IMR-90 (cell line): ENCODE measurements around the gene RAB31. TPM values are rescaled to one million over a fixed set of nuclear protein-coding genes. Genes with fewer than 3 reads are reported as not detected.

Source experiments
- ATAC-seq: fragments of 200-7000 bp; cut with Tn5 transposase; 2 replicates; pipeline ENCODE4 v1.9.1; 2020; ENCODE audit warnings: low read depth, mild to moderate bottlenecking, moderate library complexity
- BruUV-seq: library from RNA; stranded (reverse); fragments of 400-500 nt; replicated peaks from 2 replicates; lab custom pipeline; 2021; lab: Mats Ljungman, UMichigan
- CTCF ChIA-PET: fragments of 300-600 bp; formaldehyde crosslinking; extraction: SDS; loops from one replicate; lab custom pipeline; 2021; ENCODE audit warnings: antibody characterized with exemption; lab: Yijun Ruan, JAX
- POLR2A ChIA-PET: fragments of 300-600 bp; sonication (Branson Sonifier 250); formaldehyde crosslinking; loops from one replicate; lab custom pipeline; 2022; ENCODE audit warnings: antibody characterized with exemption; ENCODE audit not compliant: unreplicated experiment; lab: Charles Lee
- DNase-seq: peaks from one replicate; pipeline ENCODE4 v3.0.0; 2013
- H2AFZ ChIP-seq: replicated peaks from 2 replicates; pipeline ENCODE3; 2013; ENCODE audit warnings: low read length, mild to moderate bottlenecking; ENCODE audit not compliant: poor library complexity
- H2AK5ac ChIP-seq: 2 replicates; pipeline ENCODE4 v1.6.1; 2013; ENCODE audit warnings: low read depth, low read length, inconsistent platforms
- H2AK9ac ChIP-seq: replicated peaks from 2 replicates; pipeline ENCODE3; 2013; ENCODE audit warnings: mild to moderate bottlenecking, low read depth, low read length, moderate library complexity; ENCODE audit not compliant: poor library complexity
- H2BK120ac ChIP-seq: 2 replicates; pipeline ENCODE4 v1.6.1; 2013; ENCODE audit warnings: low read depth, low read length, inconsistent platforms
- H2BK15ac ChIP-seq: 3 replicates; pipeline ENCODE4 v1.6.1; 2013; ENCODE audit warnings: low read depth, low read length, inconsistent platforms
- H2BK20ac ChIP-seq: 2 replicates; pipeline ENCODE4 v1.6.1; 2013; ENCODE audit warnings: low read depth, mild to moderate bottlenecking, inconsistent platforms, low read length, moderate library complexity
- H2BK5ac ChIP-seq: 2 replicates; pipeline ENCODE4 v1.6.1; 2013; ENCODE audit warnings: mild to moderate bottlenecking, low read depth, low read length, inconsistent platforms; ENCODE audit not compliant: poor library complexity, severe bottlenecking
- H3K14ac ChIP-seq: replicated peaks from 2 replicates; pipeline ENCODE4 v1.6.1; 2013; ENCODE audit warnings: low read depth, low read length, inconsistent platforms
- H3K18ac ChIP-seq: 2 replicates; pipeline ENCODE4 v1.6.1; 2013; ENCODE audit warnings: low read depth, low read length, control low read depth
- H3K23ac ChIP-seq: 2 replicates; pipeline ENCODE4 v1.6.1; 2013; ENCODE audit warnings: low read depth, low read length, inconsistent platforms
- H3K27ac ChIP-seq: 2 replicates; pipeline ENCODE4 v1.5.1; 2013; ENCODE audit warnings: mild to moderate bottlenecking, control low read depth, low read length; ENCODE audit not compliant: insufficient read depth
- H3K27me3 ChIP-seq: 2 replicates; pipeline ENCODE4 v1.6.1; 2013; ENCODE audit warnings: low read length; ENCODE audit not compliant: control insufficient read depth, insufficient read depth
- H3K36me3 ChIP-seq: 2 replicates; pipeline ENCODE4 v1.6.1; 2013; ENCODE audit warnings: low read length, mixed read lengths; ENCODE audit not compliant: control insufficient read depth, insufficient read depth
- H3K4ac ChIP-seq: 2 replicates; pipeline ENCODE4 v1.6.1; 2013; ENCODE audit warnings: low read depth, low read length, inconsistent platforms
- H3K4me1 ChIP-seq: 2 replicates; pipeline ENCODE4 v1.6.1; 2013; ENCODE audit warnings: low read length, mixed read lengths; ENCODE audit not compliant: control insufficient read depth, insufficient read depth
- H3K4me2 ChIP-seq: 2 replicates; pipeline ENCODE4 v1.6.1; 2013; ENCODE audit warnings: low read depth, mild to moderate bottlenecking, control low read depth, low read length, moderate library complexity
- H3K4me3 ChIP-seq: 2 replicates; pipeline ENCODE4 v1.5.1; 2013; ENCODE audit warnings: low read depth, mild to moderate bottlenecking, control low read depth, low read length, moderate library complexity; ENCODE audit not compliant: insufficient read depth
- H3K56ac ChIP-seq: 2 replicates; pipeline ENCODE4 v1.6.1; 2013; ENCODE audit warnings: low read length, inconsistent platforms; ENCODE audit not compliant: insufficient read depth; ENCODE audit errors: extremely low read depth
- H3K79me1 ChIP-seq, 2 experiments: 2 replicates each; pipeline ENCODE4 v1.6.1; 2013; ENCODE audit warnings: low read length in 2 of 2, inconsistent platforms in 1 of 2, low read depth in 1 of 2
- H3K9ac ChIP-seq: 2 replicates; pipeline ENCODE4 v1.6.1; 2013; ENCODE audit warnings: low read depth, low read length, control low read depth
- H3K9me1 ChIP-seq: 2 replicates; pipeline ENCODE4 v1.6.1; 2013; ENCODE audit warnings: low read length, inconsistent platforms; ENCODE audit not compliant: insufficient read depth
- H3K9me3 ChIP-seq: 2 replicates; pipeline ENCODE4 v1.6.1; 2013; ENCODE audit warnings: low read length; ENCODE audit not compliant: control insufficient read depth, insufficient read depth
- H4K20me1 ChIP-seq: 2 replicates; pipeline ENCODE4 v1.6.1; 2013; ENCODE audit warnings: low read length, inconsistent platforms; ENCODE audit not compliant: insufficient read depth
- H4K5ac ChIP-seq: 2 replicates; pipeline ENCODE4 v1.6.1; 2013; ENCODE audit warnings: mild to moderate bottlenecking, low read depth, low read length, control low read depth
- H4K8ac ChIP-seq, 2 experiments: 2 replicates each; pipeline ENCODE4 v1.6.1; 2013; ENCODE audit warnings: low read depth in 2 of 2, low read length in 2 of 2, control low read depth in 1 of 2, inconsistent platforms in 1 of 2
- H4K91ac ChIP-seq: 2 replicates; pipeline ENCODE4 v1.6.1; 2013; ENCODE audit warnings: low read depth, low read length, inconsistent platforms; ENCODE audit not compliant: insufficient read depth
- BHLHE40 ChIP-seq: fragments of 150-350 bp; IDR thresholded peaks from 2 replicates; pipeline ENCODE4 v1.6.1; 2016; ENCODE audit warnings: mild to moderate bottlenecking, low read depth, low read length
- CEBPB ChIP-seq: IDR thresholded peaks from 2 replicates; pipeline ENCODE4 v1.6.1; 2012; ENCODE audit warnings: low read depth, low read length, improper control_type of control experiment
- CHD1 ChIP-seq: IDR thresholded peaks from 2 replicates; pipeline ENCODE4 v1.6.1; 2012; ENCODE audit warnings: low read depth, low read length, improper control_type of control experiment
- FOS ChIP-seq: fragments of 150-350 bp; IDR thresholded peaks from 2 replicates; pipeline ENCODE4 v1.6.1; 2016; ENCODE audit warnings: low read depth, low read length
- MAFK ChIP-seq: IDR thresholded peaks from 2 replicates; pipeline ENCODE4 v1.6.1; 2012; ENCODE audit warnings: low read depth, low read length, improper control_type of control experiment
- MXI1 ChIP-seq: IDR thresholded peaks from 2 replicates; pipeline ENCODE4 v1.6.1; 2012; ENCODE audit warnings: low read depth, mild to moderate bottlenecking, low read length, moderate library complexity, borderline replicate concordance
- NFE2L2 ChIP-seq: fragments of 150-350 bp; IDR thresholded peaks from 2 replicates; pipeline ENCODE4 v1.6.1; 2016; ENCODE audit warnings: low read depth, mild to moderate bottlenecking, low read length
- POLR2A ChIP-seq: IDR thresholded peaks from 2 replicates; pipeline ENCODE4 v1.6.1; 2012; ENCODE audit warnings: mild to moderate bottlenecking, low read depth, low read length
- RAD21 ChIP-seq: IDR thresholded peaks from 2 replicates; pipeline ENCODE4 v1.6.1; 2012; ENCODE audit warnings: low read length, improper control_type of control experiment
- RCOR1 ChIP-seq: IDR thresholded peaks from 2 replicates; pipeline ENCODE4 v1.6.1; 2012; ENCODE audit warnings: mild to moderate bottlenecking, low read length, improper control_type of control experiment; ENCODE audit not compliant: insufficient replicate concordance
- RFX5 ChIP-seq: IDR thresholded peaks from 2 replicates; pipeline ENCODE4 v1.8.0; 2012; ENCODE audit warnings: low read depth, mild to moderate bottlenecking, low read length, moderate library complexity
- SMC3 ChIP-seq: fragments of 150-350 bp; IDR thresholded peaks from 2 replicates; pipeline ENCODE4 v1.6.1; 2016; ENCODE audit warnings: low read depth, mild to moderate bottlenecking, antibody characterized with exemption, low read length, moderate library complexity
- USF2 ChIP-seq: fragments of 150-350 bp; IDR thresholded peaks from 2 replicates; pipeline ENCODE4 v1.6.1; 2017; ENCODE audit warnings: mild to moderate bottlenecking, antibody characterized with exemption, low read length, low read depth
- WGBS, 2 experiments: methylation state at CpG; one replicate each; pipeline versions ENCODE4 v1.1.5 to v1.1.7; 2013; ENCODE audit warnings: missing lambda C conversion rate in 2 of 2; ENCODE audit not compliant: insufficient read length in 1 of 2; ENCODE audit errors: extremely low coverage in 2 of 2; 5-methylcytosine and 5-hydroxymethylcytosine counted together
- dilution Hi-C: fragments of 300-500 bp; cut with HindIII; formaldehyde crosslinking; loops from one replicate; pipeline ENCODE4 v1.14.3; 2018; ENCODE audit warnings: low sequenced_read_pairs; ENCODE audit not compliant: unreplicated experiment
- in situ Hi-C: fragments of 300-500 bp; cut with MboI; formaldehyde crosslinking; loops from 3 replicates; pipeline ENCODE4 v1.14.3; 2019; ENCODE audit warnings: low sequenced_read_pairs, inconsistent platforms, mixed read lengths
- intact Hi-C: fragments of 100-400 bp; cut with micrococcal nuclease; formaldehyde crosslinking; loops from 2 replicates; pipeline ENCODE4 v1.10.0; 2022
- polyA plus RNA-seq, 3 experiments: library from polyadenylated mRNA; depleted of rRNA; stranded (reverse); fragments of >200 nt; gene quantifications; 2 replicates each; pipeline ENCODE4 v1.2.3, GENCODE V29; 2012; ENCODE audit warnings: low replicate concordance in 1 of 3
- total RNA-seq: library from RNA; depleted of rRNA; stranded (reverse); fragments of >200 nt; gene quantifications from 2 replicates; pipeline ENCODE4 v1.2.3, GENCODE V29; 2012
- TF ChIP-seq, protein P1 (sequence below): conservative IDR thresholded peaks from 2 replicates; pipeline ENCODE4 v1.5.1; 2012; ENCODE audit warnings: mild to moderate bottlenecking, low read depth, low read length, improper control_type of control experiment

Gene RAB31
- total and polyA plus RNA-seq, 2 of the 4 experiments (the other 2 are of a cell fraction), result 13.8 to 26.9 TPM

- TF ChIP-seq CEBPB, result no peak
Measured at GRCh38 chr18:9825571-9826073, 117.5 kb downstream of the RAB31 start (continued).

GRCh38 chr18:9826685-9827084, 118.6 kb downstream of the RAB31 start:
- Histone ChIP-seq H3K14ac (peak overlapping the region; percentile 67), H2BK120ac (peak overlapping the region; percentile 87), H3K56ac (no peak overlapping the region), H4K20me1 (0 out of 2 replicates have a peak, but pooled peaks cover 3% of the 10 kb centered on the region), H4K91ac (peak overlapping the region; percentile 24), H3K9me3 (no peaks in the 10 kb centered on the region), H3K4me2 (no peak overlapping the region), H2BK20ac (peak overlapping the region; percentile 85), H3K79me1 (peaks cover 37 to 72% of the 10 kb centered on the region in 2 experiments), H3K27me3 (no peaks in the 10 kb centered on the region), H3K36me3 (no peaks in the 10 kb centered on the region), H3K18ac (peak overlapping the region; percentile 55; the same call in 1 of the 2 replicates), H2BK5ac (peak overlapping the region; percentile 96), H2BK15ac (peak overlapping the region; percentile 69; the same call in 1 of the 3 replicates), H3K9me1 (peaks cover 35% of the 10 kb centered on the region), H3K4ac (peak overlapping the region; percentile 67; the same call in 1 of the 2 replicates), H2AFZ (no peak overlapping the region), H3K4me3 (no peak overlapping the region), H4K8ac (no peak overlapping the region), H3K4me1 (peaks cover 32% of the 10 kb centered on the region), H3K27ac (0 out of 2 replicates have a peak overlapping the region, but pooled peaks have one; percentile 5), H3K9ac (no peak overlapping the region), H2AK5ac (peak overlapping the region; percentile 88), H2AK9ac (no peak overlapping the region), H3K23ac (no peak overlapping the region), H4K5ac (peak overlapping the region; percentile 70; the same call in 1 of the 2 replicates)
- in situ Hi-C loops, result no loop called here
- ATAC-seq, result no peak
- BruUV-seq, result no TSS peak
- POLR2A ChIA-PET, result no interaction called here
- no peak for DNase-seq
- intact Hi-C loops, result loop anchor here (5.0 kb wide), 1 partner anchor 91 kb away; no protein-coding TSS in a partner anchor
- CTCF ChIA-PET, result no interaction called here
- WGBS, 2 experiments, result no CpG with 5 or more reads among the region's 4 CpGs
- dilution Hi-C loops, result no loop called here
- TF ChIP-seq, protein P1, sequence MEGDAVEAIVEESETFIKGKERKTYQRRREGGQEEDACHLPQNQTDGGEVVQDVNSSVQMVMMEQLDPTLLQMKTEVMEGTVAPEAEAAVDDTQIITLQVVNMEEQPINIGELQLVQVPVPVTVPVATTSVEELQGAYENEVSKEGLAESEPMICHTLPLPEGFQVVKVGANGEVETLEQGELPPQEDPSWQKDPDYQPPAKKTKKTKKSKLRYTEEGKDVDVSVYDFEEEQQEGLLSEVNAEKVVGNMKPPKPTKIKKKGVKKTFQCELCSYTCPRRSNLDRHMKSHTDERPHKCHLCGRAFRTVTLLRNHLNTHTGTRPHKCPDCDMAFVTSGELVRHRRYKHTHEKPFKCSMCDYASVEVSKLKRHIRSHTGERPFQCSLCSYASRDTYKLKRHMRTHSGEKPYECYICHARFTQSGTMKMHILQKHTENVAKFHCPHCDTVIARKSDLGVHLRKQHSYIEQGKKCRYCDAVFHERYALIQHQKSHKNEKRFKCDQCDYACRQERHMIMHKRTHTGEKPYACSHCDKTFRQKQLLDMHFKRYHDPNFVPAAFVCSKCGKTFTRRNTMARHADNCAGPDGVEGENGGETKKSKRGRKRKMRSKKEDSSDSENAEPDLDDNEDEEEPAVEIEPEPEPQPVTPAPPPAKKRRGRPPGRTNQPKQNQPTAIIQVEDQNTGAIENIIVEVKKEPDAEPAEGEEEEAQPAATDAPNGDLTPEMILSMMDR, result no peak
- TF ChIP-seq MAFK (no peak), RCOR1 (no peak), POLR2A (no peak), BHLHE40 (no peak), USF2 (no peak), RAD21 (no peak), FOS (no peak), NFE2L2 (no peak), RFX5 (no peak), MXI1 (no peak), CHD1 (no peak), SMC3 (no peak)
